HCT116 (cell line): ENCODE measurements around the gene MDP1. TPM values are rescaled to one million over a fixed set of nuclear protein-coding genes. Genes with fewer than 3 reads are reported as not detected.

Experiments
- ATAC-seq: fragments of 200-7000 bp; cut with Tn5 transposase; 2 replicates; pipeline ENCODE4 v1.9.1; 2020; ENCODE audit warnings: mild to moderate bottlenecking, moderate library complexity
- BruUV-seq: library from RNA; stranded (reverse); fragments of 400-500 nt; replicated peaks from 2 replicates; lab custom pipeline; 2021; lab: Mats Ljungman, UMichigan
- CTCF ChIA-PET: fragments of 300-600 bp; sonication (Branson Sonifier 250); formaldehyde crosslinking; loops from one replicate; lab custom pipeline; 2021; ENCODE audit warnings: antibody characterized with exemption; lab: Charles Lee
- POLR2A ChIA-PET: fragments of 300-600, 350-600 bp; sonication (Branson Sonifier 250); formaldehyde crosslinking; loops from one replicate; lab custom pipeline; 2021; ENCODE audit warnings: antibody characterized with exemption; lab: Charles Lee
- RAD21 ChIA-PET, 2 experiments: fragments of 300-600 bp; sonication (Branson Sonifier 250); formaldehyde crosslinking; loops; one replicate each; lab custom pipeline; 2023; ENCODE audit warnings: low total read pairs in 2 of 2; ENCODE audit not compliant: uncharacterized antibody in 2 of 2, unreplicated experiment in 2 of 2, low non-redundant PET in 1 of 2; lab: Charles Lee
- DNase-seq: peaks from one replicate; pipeline ENCODE4 v3.0.0-alpha.2; 2010; ENCODE audit warnings: low read depth, low spot score
- H2AFZ ChIP-seq: fragments of 200-600 bp; shearing (Covaris generic), sonication (generic); 2 replicates; pipeline ENCODE4 v1.6.1; 2017; ENCODE audit warnings: low read depth, mixed run types, mixed read lengths, antibody characterized with exemption, low read length; ENCODE audit not compliant: poor library complexity, severe bottlenecking
- H3K27ac ChIP-seq: 2 replicates; pipeline ENCODE4 v1.5.1; 2012; ENCODE audit warnings: low read depth, low read length
- H3K27me3 ChIP-seq: fragments of 200-600 bp; sonication (generic); 2 replicates; pipeline ENCODE4 v1.6.1; 2016; ENCODE audit warnings: mixed run types, low read length, mixed read lengths; ENCODE audit not compliant: insufficient read depth
- H3K36me3 ChIP-seq, 2 experiments: fragments of 200-500 bp in 1 of 2; fragments of 200-600 bp in 1 of 2; sonication (Bioruptor generic) in 1 of 2; sonication (generic) in 1 of 2; 2 replicates each; pipeline versions ENCODE4 v1.5.1 to v1.6.1; 2014 to 2016; ENCODE audit warnings: low read length in 2 of 2, inconsistent platforms in 1 of 2, mixed read lengths in 1 of 2, mixed run types in 1 of 2; ENCODE audit not compliant: insufficient read depth in 2 of 2, control insufficient read depth in 1 of 2
- H3K4me1 ChIP-seq, 2 experiments: fragments of 200-600 bp in 1 of 2; sonication (generic) in 1 of 2; 2 replicates each; pipeline versions ENCODE4 v1.5.1 to v1.6.1; 2012 to 2017; ENCODE audit warnings: low read length in 2 of 2, inconsistent platforms in 1 of 2, mild to moderate bottlenecking in 1 of 2, mixed read lengths in 1 of 2, mixed run types in 1 of 2, moderate library complexity in 1 of 2; ENCODE audit not compliant: insufficient read depth in 2 of 2, control insufficient read depth in 1 of 2
- H3K4me2 ChIP-seq: fragments of 200-600 bp; sonication (generic); 2 replicates; pipeline ENCODE4 v1.6.1; 2017; ENCODE audit warnings: mixed run types, low read length, mixed read lengths
- H3K4me3 ChIP-seq, 2 experiments: fragments of 200-600 bp in 1 of 2; sonication (generic) in 1 of 2; replicated peaks in 1 of 2; 2 replicates each; pipeline ENCODE4 v1.5.1; 2011 to 2016; ENCODE audit warnings: low read length in 2 of 2, control low read depth in 1 of 2, low read depth in 1 of 2, mild to moderate bottlenecking in 1 of 2, mixed read lengths in 1 of 2, mixed run types in 1 of 2
- H3K79me2 ChIP-seq: fragments of 200-600 bp; sonication (generic); 2 replicates; pipeline ENCODE4 v1.6.1; 2017; ENCODE audit warnings: mild to moderate bottlenecking, mixed run types, low read length, moderate library complexity, mixed read lengths; ENCODE audit not compliant: insufficient read depth
- H3K9ac ChIP-seq: fragments of 200-600 bp; sonication (generic); 2 replicates; pipeline ENCODE4 v1.6.1; 2016; ENCODE audit warnings: low read length, mixed read lengths
- H3K9me2 ChIP-seq: fragments of 200-600 bp; sonication (generic), shearing (Covaris generic); 2 replicates; pipeline ENCODE4 v1.6.1; 2017; ENCODE audit warnings: mixed run types, mild to moderate bottlenecking, moderate library complexity; ENCODE audit not compliant: insufficient read depth
- H3K9me3 ChIP-seq, 2 experiments: fragments of 200-500 bp in 1 of 2; fragments of 200-600 bp in 1 of 2; sonication (Bioruptor generic) in 1 of 2; sonication (generic) in 1 of 2; 2 replicates each; pipeline ENCODE4 v1.6.1; 2014 to 2017; ENCODE audit warnings: low read length in 2 of 2, mixed read lengths in 2 of 2, inconsistent platforms in 1 of 2, low read depth in 1 of 2, mild to moderate bottlenecking in 1 of 2, mixed run types in 1 of 2, moderate library complexity in 1 of 2; ENCODE audit not compliant: control insufficient read depth in 1 of 2, insufficient read depth in 1 of 2
- H4K20me1 ChIP-seq: fragments of 200-600 bp; sonication (generic), shearing (Covaris generic); 2 replicates; pipeline ENCODE4 v1.6.1; 2017; ENCODE audit warnings: mixed run types, mild to moderate bottlenecking, moderate library complexity; ENCODE audit not compliant: insufficient read depth
- CBX3 ChIP-seq: IDR thresholded peaks from 2 replicates; pipeline ENCODE4 v1.6.1; 2012; ENCODE audit warnings: low read depth
- CEBPB ChIP-seq: IDR thresholded peaks from 2 replicates; pipeline ENCODE4 v1.6.1; 2012; ENCODE audit warnings: low read depth
- CTCF ChIP-seq, 3 experiments: fragments of 200-600 bp in 1 of 3; sonication (generic) in 1 of 3; IDR thresholded peaks in 2 of 3; conservative IDR thresholded peaks in 1 of 3; 2 replicates each; pipeline ENCODE4 v1.5.1; 2012 to 2017; ENCODE audit warnings: low read depth in 2 of 3, low read length in 2 of 3, antibody characterized with exemption in 1 of 3, borderline replicate concordance in 1 of 3, control low read depth in 1 of 3, mild to moderate bottlenecking in 1 of 3, mixed read lengths in 1 of 3, mixed run types in 1 of 3, moderate library complexity in 1 of 3; ENCODE audit not compliant: insufficient read depth in 1 of 3
- EGR1 ChIP-seq: IDR thresholded peaks from 2 replicates; pipeline ENCODE4 v1.6.1; 2012; ENCODE audit warnings: low read depth
- EZH2phosphoT487 ChIP-seq: fragments of 200-600 bp; IDR thresholded peaks from 2 replicates; pipeline ENCODE4 v1.6.1; 2018; ENCODE audit warnings: antibody characterized with exemption, borderline replicate concordance
- FOSL1 ChIP-seq: IDR thresholded peaks from 2 replicates; pipeline ENCODE4 v1.6.1; 2012; ENCODE audit warnings: low read depth
- JUND ChIP-seq: IDR thresholded peaks from 2 replicates; pipeline ENCODE4 v1.6.1; 2012
- POLR2A ChIP-seq: IDR thresholded peaks from 2 replicates; pipeline ENCODE4 v1.7.0; 2011; ENCODE audit warnings: borderline replicate concordance; ENCODE audit not compliant: insufficient read depth, insufficient read length; ENCODE audit errors: extremely low read depth
- POLR2AphosphoS5 ChIP-seq: IDR thresholded peaks from 2 replicates; pipeline ENCODE4 v1.6.1; 2011; ENCODE audit warnings: mild to moderate bottlenecking, low read depth, low read length, moderate library complexity
- RAD21 ChIP-seq: IDR thresholded peaks from 2 replicates; pipeline ENCODE4 v1.6.1; 2012; ENCODE audit warnings: low read depth, mild to moderate bottlenecking
- SIN3A ChIP-seq: IDR thresholded peaks from 2 replicates; pipeline ENCODE4 v1.6.1; 2012; ENCODE audit warnings: low read depth
- SRF ChIP-seq: IDR thresholded peaks from 2 replicates; pipeline ENCODE4 v1.6.1; 2012; ENCODE audit warnings: low read depth
- ZBTB33 ChIP-seq: IDR thresholded peaks from 2 replicates; pipeline ENCODE4 v1.6.1; 2011; ENCODE audit warnings: mild to moderate bottlenecking, low read length, moderate library complexity; ENCODE audit not compliant: insufficient replicate concordance; ENCODE audit errors: extremely low read depth
- intact Hi-C: fragments of 100-400 bp; cut with micrococcal nuclease; formaldehyde crosslinking; loops from 2 replicates; pipeline ENCODE4 v1.10.0; 2022
- total RNA-seq: library from RNA; stranded (reverse); gene quantifications from one replicate; pipeline ENCODE4 v1.2.1, GENCODE V29; 2021; ENCODE audit not compliant: unreplicated experiment

MDP1 gene
- total RNA-seq, 1 experiment from 2014 or later, result 15.9 TPM

- H3K79me2 ChIP-seq, result peaks cover 66% of the 10 kb centered on the region
- H4K20me1 ChIP-seq, result no peaks in the 10 kb centered on the region
- intact Hi-C loops, result loop anchor here (2.0 kb wide), 1 partner anchor 17 kb away; the partner anchor contains the start of gene MDP1
- no peaks in the 10 kb centered on the region for H3K9me2 ChIP-seq
- peak overlapping the region; percentile 96 to 100 for H3K4me3 ChIP-seq
- H2AFZ ChIP-seq, result no peak overlapping the region
- ChIA-PET POLR2A (interaction anchor here (2.0 kb wide), 1 partner anchor 9 kb away, joined by 11 read pairs; the partner anchor contains the start of gene TINF2), CTCF (interaction anchor here (2.1 kb wide), 1 partner anchor 9 kb away, joined by 10 read pairs; the partner anchor contains the start of gene TINF2), RAD21 (no interaction called here)
- H3K4me2 ChIP-seq, result peak overlapping the region; percentile 89
- H3K9ac ChIP-seq, result peak overlapping the region; percentile 94
- no TSS peak for BruUV-seq
- H3K9me3 ChIP-seq, result no peaks in the 10 kb centered on the region
- peaks cover 29 to 32% of the 10 kb centered on the region in 2 experiments; a peak in 3 of 4 replicates for H3K36me3 ChIP-seq
- no peaks in the 10 kb centered on the region for H3K27me3 ChIP-seq
- peak overlapping the region; percentile 94 for H3K27ac ChIP-seq
- peaks cover 14 to 30% of the 10 kb centered on the region in 2 experiments for H3K4me1 ChIP-seq
- DNase-seq (no peak), ATAC-seq (no peak)
- no peak for TF ChIP-seq RAD21
- no peak for TF ChIP-seq EZH2phosphoT487
- TF ChIP-seq CEBPB, result no peak
- no peak for TF ChIP-seq FOSL1
- TF ChIP-seq SRF, result no peak
- no peak for TF ChIP-seq SIN3A
- no peak for TF ChIP-seq ZBTB33
- no peak for TF ChIP-seq CTCF (IDR thresholded peaks at IDR 0.05 in 2 of 3, conservative IDR thresholded peaks at IDR 0.05 in 1 of 3; ENCODE audit: borderline replicate concordance in 1 of 3, insufficient read depth in 1 of 3, low read depth in 2 of 3, low read length in 2 of 3)
- no peak for TF ChIP-seq POLR2A
- TF ChIP-seq POLR2AphosphoS5, result no peak
- no peak for TF ChIP-seq CBX3
- no peak for TF ChIP-seq EGR1
- TF ChIP-seq JUND, result no peak
Observed at GRCh38 chr14:24233538-24233866, 17.6 kb upstream of the MDP1 start.
